GM12801 (cell line): ENCODE results near the gene EMP3.

Experiments used
- TF ChIP-seq, protein P1 (sequence below): IDR thresholded peaks from one replicate; pipeline ENCODE4 v1.5.1; 2011; ENCODE audit warnings: control low read depth; ENCODE audit not compliant: insufficient read length; ENCODE audit errors: extremely low read depth

Gene EMP3

DNA sequence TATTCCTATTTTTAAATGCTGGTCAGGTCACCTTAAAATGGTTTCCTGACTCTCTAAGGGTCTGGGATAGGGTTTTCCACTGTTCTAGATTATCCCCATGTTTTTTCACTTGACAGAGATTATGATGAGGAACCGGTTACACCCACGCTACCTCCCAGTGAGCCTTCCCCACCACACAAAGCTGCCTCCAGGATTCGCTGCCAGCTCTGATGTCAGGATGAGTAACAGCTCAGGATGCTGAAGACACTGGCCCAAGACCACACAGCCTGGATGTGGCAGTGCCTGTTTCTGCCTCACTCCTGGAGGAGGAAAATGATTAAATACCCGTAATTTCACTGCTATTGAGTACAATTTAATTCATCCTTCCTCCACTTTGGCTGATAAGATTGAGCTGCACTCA, 32.6 kb upstream of the EMP3 start:
- TF ChIP-seq, protein P1, sequence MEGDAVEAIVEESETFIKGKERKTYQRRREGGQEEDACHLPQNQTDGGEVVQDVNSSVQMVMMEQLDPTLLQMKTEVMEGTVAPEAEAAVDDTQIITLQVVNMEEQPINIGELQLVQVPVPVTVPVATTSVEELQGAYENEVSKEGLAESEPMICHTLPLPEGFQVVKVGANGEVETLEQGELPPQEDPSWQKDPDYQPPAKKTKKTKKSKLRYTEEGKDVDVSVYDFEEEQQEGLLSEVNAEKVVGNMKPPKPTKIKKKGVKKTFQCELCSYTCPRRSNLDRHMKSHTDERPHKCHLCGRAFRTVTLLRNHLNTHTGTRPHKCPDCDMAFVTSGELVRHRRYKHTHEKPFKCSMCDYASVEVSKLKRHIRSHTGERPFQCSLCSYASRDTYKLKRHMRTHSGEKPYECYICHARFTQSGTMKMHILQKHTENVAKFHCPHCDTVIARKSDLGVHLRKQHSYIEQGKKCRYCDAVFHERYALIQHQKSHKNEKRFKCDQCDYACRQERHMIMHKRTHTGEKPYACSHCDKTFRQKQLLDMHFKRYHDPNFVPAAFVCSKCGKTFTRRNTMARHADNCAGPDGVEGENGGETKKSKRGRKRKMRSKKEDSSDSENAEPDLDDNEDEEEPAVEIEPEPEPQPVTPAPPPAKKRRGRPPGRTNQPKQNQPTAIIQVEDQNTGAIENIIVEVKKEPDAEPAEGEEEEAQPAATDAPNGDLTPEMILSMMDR: no peak

DNA sequence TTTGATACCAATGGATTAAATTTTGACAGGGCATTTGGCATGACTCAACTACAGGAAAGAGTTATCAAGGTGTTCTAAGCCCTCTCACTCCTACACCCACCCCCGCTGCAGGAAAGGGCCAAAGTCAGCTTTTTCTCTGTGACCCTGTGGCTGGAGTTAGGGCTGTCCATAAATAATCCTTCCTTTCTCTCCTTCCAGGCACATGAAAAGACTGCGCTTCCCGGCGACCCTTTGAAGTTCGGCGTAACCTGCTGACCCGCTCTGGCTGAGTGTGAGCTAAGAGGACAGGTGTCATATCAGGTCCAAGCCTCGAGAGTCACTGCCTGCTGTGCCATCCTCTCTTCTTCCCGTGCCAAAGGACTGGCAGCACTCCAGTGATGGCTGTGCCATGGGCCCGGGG, 29.9 kb upstream of the EMP3 start:
- TF ChIP-seq, protein P1: no peak

DNA sequence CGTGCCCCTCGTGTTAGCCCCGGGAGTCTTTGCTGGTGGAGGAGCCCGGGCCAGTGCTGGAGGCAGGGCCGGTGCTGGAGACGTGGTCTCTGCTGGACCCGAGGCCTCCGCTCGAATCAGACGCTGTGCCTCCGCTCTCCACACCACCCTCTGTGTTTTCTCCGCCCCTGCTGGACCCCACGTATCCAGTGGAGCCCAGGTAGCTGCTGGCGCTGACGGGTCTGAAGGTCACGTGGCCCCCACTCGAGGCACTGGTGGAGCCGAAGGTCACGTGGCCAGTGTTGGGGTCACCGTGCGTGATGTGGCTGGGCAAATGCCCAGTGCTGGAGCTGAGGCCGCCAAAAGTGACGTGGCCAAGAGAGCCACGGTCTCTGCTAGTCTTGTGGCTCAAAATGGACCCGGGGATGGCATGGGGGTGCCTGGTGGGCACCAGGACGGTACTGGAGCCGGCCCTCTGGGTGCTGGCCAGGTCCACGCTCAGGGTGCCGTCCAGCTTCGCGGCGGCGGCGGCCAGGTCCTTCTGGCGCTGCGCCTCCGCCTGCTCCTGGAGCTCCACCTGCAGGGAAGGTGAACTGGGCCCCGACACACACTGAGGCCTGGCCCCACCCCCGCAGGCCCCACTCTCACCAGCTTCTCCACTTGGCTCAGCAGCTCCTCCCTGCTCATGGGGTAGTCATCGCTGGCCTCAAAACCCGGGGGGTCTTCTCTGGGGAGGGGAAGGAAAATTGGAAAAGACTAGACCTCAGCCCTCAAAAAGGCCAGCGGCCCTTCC, 28.2 kb upstream of the EMP3 start:
- TF ChIP-seq, protein P1: no peak

DNA sequence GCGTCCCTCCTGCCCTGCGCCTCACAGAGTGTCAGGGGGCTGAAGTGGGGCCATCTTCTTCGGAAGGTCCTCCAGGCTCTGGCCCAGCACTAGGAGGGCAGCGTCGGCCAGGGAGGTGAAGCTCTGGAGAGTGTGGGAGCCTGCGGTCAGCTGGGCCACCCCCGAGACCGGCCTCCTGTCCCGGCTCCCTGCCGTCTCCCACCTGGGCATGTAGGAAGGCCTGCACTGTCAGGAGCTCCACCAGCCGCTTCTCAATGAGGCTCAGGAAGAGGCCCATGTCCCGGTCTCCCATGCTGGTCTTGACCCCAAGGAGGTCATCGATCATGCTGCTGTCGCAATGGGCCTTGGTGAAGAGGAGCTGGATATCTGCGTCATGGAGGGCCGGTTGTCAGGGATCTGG, 27.4 kb upstream of the EMP3 start:
- TF ChIP-seq, protein P1: no peak

DNA sequence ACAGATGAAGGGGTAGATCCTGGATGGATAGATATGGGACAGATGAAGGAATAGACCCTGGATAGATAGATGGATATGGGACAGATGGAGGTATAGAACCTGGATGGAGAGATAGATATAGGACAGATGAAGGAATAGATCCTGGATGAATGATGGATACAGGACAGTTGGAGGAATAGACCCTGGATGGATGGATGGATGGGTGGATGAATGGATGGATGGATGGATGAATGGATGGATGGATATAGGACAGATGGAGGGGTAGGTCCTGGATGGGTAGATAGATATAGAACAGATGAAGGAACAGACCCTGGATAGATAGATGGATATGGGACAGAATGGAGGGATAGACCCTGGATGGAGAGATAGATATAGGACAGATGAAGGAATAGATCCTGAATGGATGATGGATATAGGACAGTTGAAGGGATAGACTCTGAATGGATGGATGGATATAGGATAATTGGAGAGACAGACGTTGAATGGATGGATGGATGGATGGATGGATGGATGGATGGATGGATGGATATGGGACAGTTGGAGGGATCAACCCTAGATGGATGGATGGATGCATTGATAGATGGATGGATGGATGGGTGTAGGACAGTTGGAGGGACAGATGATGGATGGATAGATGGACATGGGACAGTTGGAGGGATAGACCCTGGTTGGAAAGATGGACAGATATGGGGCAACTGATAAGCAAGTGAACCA, 23.3 kb upstream of the EMP3 start:
- TF ChIP-seq, protein P1: no peak

DNA sequence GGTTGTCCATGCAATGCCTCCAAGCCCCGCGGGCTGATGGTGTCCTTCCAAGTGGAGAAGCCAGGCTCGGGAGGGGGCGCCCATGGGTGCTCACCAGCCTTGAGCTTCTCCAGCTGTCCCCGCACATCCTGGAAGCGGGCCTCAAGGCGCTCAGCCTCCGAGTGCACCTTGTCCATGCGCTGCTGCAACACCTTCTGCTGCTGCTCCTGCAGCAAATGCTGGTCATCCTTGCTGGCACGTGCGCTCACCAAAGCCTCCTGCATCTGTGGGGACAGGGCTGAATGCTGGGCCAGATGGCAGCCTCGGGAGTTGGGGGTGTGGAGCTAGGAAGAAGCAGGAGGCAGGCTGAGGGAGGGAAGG, 22.8 kb upstream of the EMP3 start:
- TF ChIP-seq, protein P1: no peak

DNA sequence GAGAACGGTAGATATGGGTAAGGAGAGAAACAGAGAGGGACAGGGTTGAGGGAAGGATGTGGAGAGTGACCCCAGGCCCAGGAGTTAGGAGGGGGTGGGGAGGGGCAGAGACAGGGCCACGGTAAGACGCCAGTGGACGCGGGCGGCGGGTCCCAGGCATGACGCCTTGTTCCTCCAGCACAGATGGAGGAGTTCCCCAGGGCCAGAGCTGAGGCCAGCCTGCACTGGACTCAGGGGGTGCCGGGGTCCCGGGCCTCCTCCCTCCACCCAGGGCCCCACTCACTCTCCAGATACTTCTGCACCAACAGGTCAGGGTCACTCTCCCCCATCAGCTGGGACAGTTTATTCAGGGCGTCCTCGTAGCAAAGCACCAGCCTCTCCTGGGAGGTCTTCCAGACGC, 22.0 kb upstream of the EMP3 start:
- TF ChIP-seq, protein P1: no peak
